K562 (cell line): ENCODE data around the gene NTM. TPM values are rescaled to one million over a fixed set of nuclear protein-coding genes. Genes with fewer than 3 reads are reported as not detected.

Experiments
- AFF1 ChIP-seq, 2 experiments: fragments of 450-650 bp; IDR thresholded peaks; 2 replicates each; pipeline ENCODE4 v1.6.1; 2018; ENCODE audit warnings: mild to moderate bottlenecking in 2 of 2, low read depth in 1 of 2; ENCODE audit not compliant: partially characterized antibody in 2 of 2
- CEBPG ChIP-seq, 3 experiments: fragments of 200-800 bp in 1 of 3; sonication (Bioruptor generic) in 1 of 3; sonication (generic) in 1 of 3; formaldehyde crosslinking in 1 of 3; IDR thresholded peaks in 2 of 3; conservative IDR thresholded peaks in 1 of 3; 2 replicates each; pipeline versions ENCODE4 v1.6.1 to v1.8.0; 2016 to 2022; ENCODE audit warnings: missing compliant biosample characterization in 2 of 3, missing genetic modification characterization in 2 of 3, mild to moderate bottlenecking in 1 of 3, missing genetic modification reagents in 1 of 3
- E2F3 ChIP-seq: fragments of 250-450 bp; sonication (Bioruptor Pico); IDR thresholded peaks from 2 replicates; pipeline ENCODE4 v1.4.0; 2020; ENCODE audit warnings: mild to moderate bottlenecking
- ESRRB ChIP-seq: fragments of 250-450 bp; sonication (Bioruptor Pico); IDR thresholded peaks from 2 replicates; pipeline ENCODE4 v1.5.0; 2020; ENCODE audit warnings: mild to moderate bottlenecking, moderate library complexity, borderline replicate concordance
- JUNB ChIP-seq: fragments of 450-650 bp; formaldehyde crosslinking; conservative IDR thresholded peaks from 2 replicates; pipeline ENCODE4 v1.4.0; 2020; ENCODE audit warnings: mild to moderate bottlenecking
- MGA ChIP-seq: fragments of 450-650 bp; IDR thresholded peaks from 2 replicates; pipeline ENCODE4 v1.6.1; 2016; ENCODE audit warnings: mild to moderate bottlenecking, moderate library complexity
- MYC ChIP-seq, 2 experiments: fragments of 250-450 bp in 1 of 2; sonication (Bioruptor Pico) in 1 of 2; IDR thresholded peaks; 2 replicates each; pipeline versions ENCODE4 v1.5.1 to v1.6.1; 2012 to 2021; ENCODE audit warnings: low read depth in 2 of 2, borderline replicate concordance in 1 of 2, improper control_type of control experiment in 1 of 2, low read length in 1 of 2, mild to moderate bottlenecking in 1 of 2, moderate library complexity in 1 of 2
- NR2C2 ChIP-seq, 2 experiments: fragments of 200-800 bp in 1 of 2; sonication (Bioruptor generic) in 1 of 2; sonication (generic) in 1 of 2; formaldehyde crosslinking in 1 of 2; IDR thresholded peaks; 2 replicates each; pipeline versions ENCODE4 v1.6.1 to v1.8.0; 2016 to 2022; ENCODE audit warnings: mild to moderate bottlenecking in 1 of 2, missing compliant biosample characterization in 1 of 2, missing genetic modification characterization in 1 of 2, missing genetic modification reagents in 1 of 2
- ZBTB26 ChIP-seq: fragments of 450-650 bp; formaldehyde crosslinking; IDR thresholded peaks from 2 replicates; pipeline ENCODE4 v1.4.0; 2022; ENCODE audit warnings: missing genetic modification characterization
- polyA plus RNA-seq, 8 experiments: library from polyadenylated mRNA; depleted of rRNA in 4 of 8; stranded (reverse) in 5 of 8; unstranded in 3 of 8; fragments of >200 nt; fragmentation: Nextera tagmentation in 2 of 8; fragmentation: Illumina TruSeq in 1 of 8; extraction: Ambion mirVana in 2 of 8; extraction: Trizol in 1 of 8; gene quantifications; 2 replicates each; pipeline versions ENCODE4 v1.2.1 to v1.2.3, GENCODE V29; 2011 to 2014; ENCODE audit warnings: inconsistent platforms in 1 of 8, missing spikeins in 1 of 8
- total RNA-seq, 7 experiments: library from RNA; depleted of rRNA in 6 of 7; stranded (reverse); fragments of >200 nt in 6 of 7; fragmentation: Illumina TruSeq in 2 of 7; extraction: Trizol in 2 of 7; gene quantifications; 2 replicates each; pipeline versions ENCODE4 v1.2.1 to v1.2.3, GENCODE V29; 2011 to 2021; ENCODE audit warnings: low replicate concordance in 1 of 7

Gene NTM
- total and polyA plus RNA-seq, 9 of the 15 experiments (the other 6 are each of a cell fraction or from before 2014, with no cell fraction given): not detected

- TF ChIP-seq MGA (no peak), JUNB (CRISPR knock-in tag) (no peak), ZBTB26 (CRISPR knock-in tag) (no peak), MYC (IDR thresholded peaks at IDR 0.05; ENCODE audit: low read depth, low read length) (no peak), MYC (CRISPR knock-in tag; IDR thresholded peaks at IDR 0.05; ENCODE audit: borderline replicate concordance, low read depth) (no peak), CEBPG (CRISPR knock-in tag; IDR thresholded peaks at IDR 0.05) (no peak), CEBPG (tag; conservative IDR thresholded peaks at IDR 0.05 in 1 of 2, IDR thresholded peaks at IDR 0.05 in 1 of 2) (no peak), E2F3 (CRISPR knock-in tag) (no peak), AFF1 (IDR thresholded peaks at IDR 0.05; ENCODE audit: low read depth in 1 of 2, partially characterized antibody in 2 of 2) (no peak), NR2C2 (CRISPR knock-in tag; IDR thresholded peaks at IDR 0.05) (no peak), NR2C2 (tag; IDR thresholded peaks at IDR 0.05) (no peak), ESRRB (CRISPR knock-in tag) (no peak)
Observed at GRCh38 chr11:131957875-131958274, 587.5 kb downstream of the NTM start (continued).
